ENCODE data around the gene CAPN8. TPM values are rescaled to one million over a fixed set of nuclear protein-coding genes. Genes with fewer than 3 reads are reported as not detected.

The CAPN8 gene
- total RNA-seq, 2 experiments from 2014 or later = not detected

GRCh38 chr1:223629126-223629457, 36.4 kb downstream of the CAPN8 start:
- no peak overlapping the region for H3K27ac Mint-ChIP-seq
- DNase-seq = no peak
- H3K4me3 Mint-ChIP-seq = no peak overlapping the region
- intact Hi-C loops (cut with DNase I, micrococcal nuclease) = no loop called here
- ATAC-seq = no peak
- peaks cover 3% of the 10 kb centered on the region for H3K36me3 Mint-ChIP-seq (ENCODE audit: low read depth)
- H3K9me3 Mint-ChIP-seq (ENCODE audit: low read depth) = no peaks in the 10 kb centered on the region
- no peaks in the 10 kb centered on the region for H3K4me1 Mint-ChIP-seq
- POLR2A ChIA-PET = no interaction called here
- CTCF ChIA-PET = interaction anchor here (0.5 to 2.4 kb wide), 15 partner anchors 9 to 1373 kb away, joined by 3 to 7 read pairs (median 4); no protein-coding TSS in a partner anchor
- H3K27me3 Mint-ChIP-seq = no peaks in the 10 kb centered on the region

GRCh38 chr1:223628233-223629125, 37.0 kb downstream of the CAPN8 start:
- H3K36me3 Mint-ChIP-seq (ENCODE audit: low read depth) = no peaks in the 10 kb centered on the region
- ChIA-PET POLR2A (interaction anchor here (0.6 kb wide), 1 partner anchor 74 kb away, joined by 3 read pairs; no protein-coding TSS in a partner anchor), CTCF (interaction anchor here (0.5 to 2.4 kb wide), 20 partner anchors 9 to 1373 kb away, joined by 3 to 7 read pairs (median 4); no protein-coding TSS in a partner anchor)
- DNase-seq (peak; percentile 75), ATAC-seq (peak; percentile 80)
- H3K4me1 Mint-ChIP-seq = no peaks in the 10 kb centered on the region
- no peaks in the 10 kb centered on the region for H3K27me3 Mint-ChIP-seq
- no peak overlapping the region for H3K4me3 Mint-ChIP-seq
- no peaks in the 10 kb centered on the region for H3K9me3 Mint-ChIP-seq (ENCODE audit: low read depth)
- intact Hi-C loops (cut with DNase I, micrococcal nuclease) = no loop called here
- H3K27ac Mint-ChIP-seq = no peak overlapping the region

DNA sequence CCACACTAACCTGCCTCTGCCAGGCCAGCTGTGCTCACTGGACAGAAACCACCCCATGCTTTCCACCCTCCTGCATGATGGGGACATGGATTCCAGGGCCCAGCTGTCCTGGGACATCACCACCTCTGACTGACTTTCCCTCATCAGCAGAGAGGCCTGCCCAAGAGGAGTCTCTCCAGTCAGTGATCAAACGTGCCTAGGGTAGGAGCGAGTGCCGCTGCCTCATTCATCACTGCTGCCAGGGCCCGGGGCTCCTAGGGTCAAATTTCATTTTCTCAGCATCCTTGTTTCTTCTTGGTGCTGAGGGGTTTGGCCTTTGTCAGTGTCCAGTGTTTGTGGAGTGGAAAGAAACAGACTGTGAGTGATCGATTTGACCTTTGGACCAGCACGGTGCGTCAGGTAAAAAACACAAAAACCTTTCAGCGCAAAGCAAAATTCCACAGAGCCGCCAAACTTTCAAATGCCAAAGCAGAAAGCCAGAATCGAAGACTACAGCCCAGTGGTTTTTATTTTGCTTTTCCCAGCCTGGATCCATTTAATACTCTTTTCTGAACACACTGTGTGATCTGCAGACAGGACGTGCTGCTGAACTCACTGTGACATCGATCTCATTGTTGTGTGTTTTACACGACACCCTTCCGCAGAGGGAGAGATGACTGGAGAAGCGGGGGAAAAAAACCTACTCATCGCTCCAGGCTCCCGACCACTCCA, 43.2 kb downstream of the CAPN8 start:
- ATAC-seq = no peak
- no peaks in the 10 kb centered on the region for H3K36me3 Mint-ChIP-seq (ENCODE audit: low read depth)
- POLR2A ChIA-PET = no interaction called here
- CTCF ChIA-PET = no interaction called here
- H3K4me1 Mint-ChIP-seq = no peaks in the 10 kb centered on the region
- no peak for DNase-seq
- no peak overlapping the region for H3K4me3 Mint-ChIP-seq
- no peaks in the 10 kb centered on the region for H3K9me3 Mint-ChIP-seq (ENCODE audit: low read depth)
- H3K27ac Mint-ChIP-seq = no peak overlapping the region
- H3K27me3 Mint-ChIP-seq = no peaks in the 10 kb centered on the region
- intact Hi-C loops (cut with DNase I, micrococcal nuclease) = no loop called here

GRCh38 chr1:223621312-223621734, 44.2 kb downstream of the CAPN8 start:
- Mint-ChIP-seq H3K4me1 (no peaks in the 10 kb centered on the region), H3K36me3 (ENCODE audit: low read depth) (no peaks in the 10 kb centered on the region), H3K27me3 (no peaks in the 10 kb centered on the region), H3K27ac (no peak overlapping the region), H3K4me3 (no peak overlapping the region), H3K9me3 (ENCODE audit: low read depth) (no peaks in the 10 kb centered on the region)
- DNase-seq (peak; percentile 23), ATAC-seq (peak; percentile 47)
- intact Hi-C loops (cut with DNase I, micrococcal nuclease) = no loop called here
- CTCF ChIA-PET = interaction anchor here (1.4 kb wide), 1 partner anchor 10 kb away, joined by 4 read pairs; no protein-coding TSS in a partner anchor
- POLR2A ChIA-PET = no interaction called here

- H3K27me3 Mint-ChIP-seq = no peaks in the 10 kb centered on the region
- ChIA-PET POLR2A (no interaction called here), CTCF (interaction anchor here (1.2 to 1.8 kb wide), 3 partner anchors 8 to 64 kb away, joined by 4 to 5 read pairs (median 4); no protein-coding TSS in a partner anchor)
- H3K36me3 Mint-ChIP-seq (ENCODE audit: low read depth) = no peaks in the 10 kb centered on the region
- H3K9me3 Mint-ChIP-seq (ENCODE audit: low read depth) = no peaks in the 10 kb centered on the region
- intact Hi-C loops (cut with DNase I, micrococcal nuclease) = no loop called here
- DNase-seq (no peak), ATAC-seq (no peak)
- no peak overlapping the region for H3K27ac Mint-ChIP-seq
- H3K4me3 Mint-ChIP-seq = no peak overlapping the region
- no peaks in the 10 kb centered on the region for H3K4me1 Mint-ChIP-seq
These were observed 45.1 kb downstream of the CAPN8 start for GRCh38 chr1:223620297-223620897.

DNA sequence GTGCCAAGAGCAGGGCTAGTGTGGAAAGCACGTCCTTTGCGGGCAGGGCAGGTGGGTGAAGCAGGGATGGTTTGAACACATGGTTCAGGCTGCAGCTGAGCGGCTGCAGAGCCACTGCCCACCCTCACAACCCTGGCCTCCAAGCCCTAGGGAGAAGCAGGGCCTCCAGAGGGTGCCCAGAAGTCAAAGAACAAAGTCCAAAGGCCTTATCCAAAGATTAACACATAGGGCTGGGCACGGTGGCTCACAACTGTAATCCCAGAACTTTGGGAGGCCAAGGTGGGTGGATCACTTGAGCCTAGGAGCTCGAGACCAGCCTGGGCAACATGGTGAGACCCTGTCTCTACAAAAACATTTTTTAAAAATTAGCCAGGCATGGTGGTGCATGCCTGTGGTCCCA, 46.8 kb downstream of the CAPN8 start:
- DNase-seq (no peak), ATAC-seq (no peak)
- Mint-ChIP-seq H3K27me3 (no peaks in the 10 kb centered on the region), H3K4me1 (no peaks in the 10 kb centered on the region), H3K36me3 (ENCODE audit: low read depth) (no peaks in the 10 kb centered on the region), H3K9me3 (ENCODE audit: low read depth) (no peaks in the 10 kb centered on the region), H3K4me3 (no peak overlapping the region), H3K27ac (no peak overlapping the region)
- ChIA-PET CTCF (interaction anchor here (0.6 to 1.1 kb wide), 2 partner anchors 9 to 69 kb away, joined by 3 to 5 read pairs; no protein-coding TSS in a partner anchor), POLR2A (no interaction called here)
- intact Hi-C loops (cut with DNase I, micrococcal nuclease) = no loop called here

DNA sequence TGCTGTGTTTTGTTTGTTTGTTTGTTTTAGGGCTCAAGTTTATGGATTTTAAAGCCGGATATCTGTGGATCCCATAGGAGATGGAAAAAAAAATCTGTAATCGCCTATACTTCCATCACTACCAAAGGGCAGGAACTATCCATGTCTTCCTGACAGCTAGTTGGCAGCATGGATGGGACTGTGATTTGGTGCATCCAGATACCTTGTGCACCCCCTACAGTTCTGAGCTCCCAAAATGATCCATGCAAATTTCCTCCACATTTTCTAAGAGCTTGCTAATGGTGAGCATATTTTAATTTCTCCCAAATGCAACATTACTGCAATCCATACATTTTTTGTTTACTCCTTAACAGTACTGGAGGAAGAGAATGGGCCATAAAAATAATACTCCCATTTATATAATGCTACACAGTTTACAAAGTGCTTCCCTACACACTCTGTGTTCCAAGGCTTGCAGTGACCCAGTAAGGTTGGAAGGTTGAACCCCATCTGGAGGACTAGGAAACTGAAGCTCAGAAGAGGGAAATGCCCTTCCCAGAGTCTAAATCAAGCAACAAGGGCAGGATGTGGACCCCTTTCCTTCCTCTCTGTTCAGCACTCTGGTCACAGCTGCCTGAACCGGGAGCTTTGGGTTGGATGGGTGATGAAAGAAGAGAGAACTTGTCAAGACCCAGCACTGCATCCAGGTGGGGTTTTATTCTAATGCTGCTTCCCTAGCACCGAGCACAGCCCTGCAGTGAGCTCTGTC, 48.0 kb downstream of the CAPN8 start:
- Mint-ChIP-seq H3K27ac (no peak overlapping the region), H3K9me3 (ENCODE audit: low read depth) (no peaks in the 10 kb centered on the region), H3K36me3 (ENCODE audit: low read depth) (no peaks in the 10 kb centered on the region), H3K4me1 (no peaks in the 10 kb centered on the region), H3K4me3 (no peak overlapping the region), H3K27me3 (no peaks in the 10 kb centered on the region)
- CTCF ChIA-PET = interaction anchor here (0.6 to 1.6 kb wide), 4 partner anchors 11 to 669 kb away, joined by 3 to 5 read pairs (median 4); no protein-coding TSS in a partner anchor
- POLR2A ChIA-PET = no interaction called here
- intact Hi-C loops (cut with DNase I, micrococcal nuclease) = no loop called here
- no peak for DNase-seq
- no peak for ATAC-seq

DNA sequence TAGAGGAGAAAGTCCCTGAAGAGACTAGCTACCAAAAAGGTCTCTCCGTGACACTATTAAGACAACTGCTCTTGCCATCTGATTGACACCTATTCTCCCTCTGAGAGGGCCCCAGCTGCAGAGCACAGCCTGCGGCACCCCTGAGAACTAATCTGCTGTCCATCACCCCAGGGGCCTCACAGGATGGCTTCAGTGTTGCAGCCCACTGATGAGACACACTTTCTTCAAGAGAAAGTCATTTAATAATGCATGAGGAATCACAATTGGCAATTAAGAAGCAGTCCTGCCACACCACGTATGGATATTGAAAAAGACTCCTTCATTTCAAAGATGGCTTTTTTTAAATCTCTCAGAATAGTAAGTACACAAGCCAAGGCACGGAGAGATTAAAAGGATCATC, 48.9 kb downstream of the CAPN8 start:
- intact Hi-C loops (cut with DNase I, micrococcal nuclease) = no loop called here
- Mint-ChIP-seq H3K4me1 (no peaks in the 10 kb centered on the region), H3K27ac (no peak overlapping the region), H3K9me3 (ENCODE audit: low read depth) (no peaks in the 10 kb centered on the region), H3K4me3 (no peak overlapping the region), H3K27me3 (no peaks in the 10 kb centered on the region), H3K36me3 (ENCODE audit: low read depth) (no peaks in the 10 kb centered on the region)
- ChIA-PET POLR2A (no interaction called here), CTCF (interaction anchor here (1.6 kb wide), 1 partner anchor 12 kb away, joined by 4 read pairs; no protein-coding TSS in a partner anchor)
- ATAC-seq (no peak), DNase-seq (no peak)

- CTCF ChIA-PET = interaction anchor here (0.8 to 4.9 kb wide), 7 partner anchors 15 to 80 kb away, joined by 3 to 39 read pairs (median 4); no protein-coding TSS in a partner anchor
- no peaks in the 10 kb centered on the region for H3K4me1 Mint-ChIP-seq
- no peak overlapping the region for H3K27ac Mint-ChIP-seq
- no peak for ATAC-seq
- no peaks in the 10 kb centered on the region for H3K36me3 Mint-ChIP-seq (ENCODE audit: low read depth)
- DNase-seq = no peak
- POLR2A ChIA-PET = no interaction called here
- H3K9me3 Mint-ChIP-seq (ENCODE audit: low read depth) = no peaks in the 10 kb centered on the region
- no peak overlapping the region for H3K4me3 Mint-ChIP-seq
- H3K27me3 Mint-ChIP-seq = no peaks in the 10 kb centered on the region
- intact Hi-C loops (cut with DNase I, micrococcal nuclease) = no loop called here
These were observed 53.6 kb downstream of the CAPN8 start for GRCh38 chr1:223611936-223612335.

DNA sequence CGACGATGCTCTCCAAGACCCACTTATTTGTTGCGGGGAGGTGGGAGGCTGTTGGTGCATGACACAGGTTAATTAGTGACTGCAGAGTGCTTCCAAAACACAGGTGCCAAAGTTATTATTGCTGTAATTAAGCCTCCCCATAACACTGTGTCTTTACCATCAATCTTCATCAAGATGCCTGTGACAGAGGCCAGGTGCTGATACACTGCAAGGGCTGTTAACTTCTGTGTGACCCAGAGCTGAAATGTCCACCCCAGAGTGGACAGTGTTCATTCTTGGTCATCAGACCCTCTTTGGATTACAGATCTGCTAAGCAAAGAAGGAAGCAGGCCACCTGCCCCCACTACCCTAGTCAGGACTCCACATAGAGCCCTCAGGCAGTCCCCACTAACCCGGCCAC, 55.5 kb downstream of the CAPN8 start:
- Mint-ChIP-seq H3K4me3 (no peak overlapping the region), H3K27me3 (no peaks in the 10 kb centered on the region), H3K27ac (no peak overlapping the region), H3K9me3 (ENCODE audit: low read depth) (no peaks in the 10 kb centered on the region), H3K36me3 (ENCODE audit: low read depth) (no peaks in the 10 kb centered on the region), H3K4me1 (no peaks in the 10 kb centered on the region)
- ATAC-seq = no peak
- ChIA-PET POLR2A (no interaction called here), CTCF (interaction anchor here (4.9 kb wide), 1 partner anchor 53 kb away, joined by 39 read pairs; no protein-coding TSS in a partner anchor)
- no peak for DNase-seq
- intact Hi-C loops (cut with DNase I, micrococcal nuclease) = no loop called here

GRCh38 chr1:223609066-223609465, 56.4 kb downstream of the CAPN8 start:
- H3K4me1 Mint-ChIP-seq = no peaks in the 10 kb centered on the region
- DNase-seq (no peak), ATAC-seq (no peak)
- H3K27me3 Mint-ChIP-seq = no peaks in the 10 kb centered on the region
- POLR2A ChIA-PET = no interaction called here
- CTCF ChIA-PET = interaction anchor here (0.9 to 4.9 kb wide), 2 partner anchors 52 to 57 kb away, joined by 3 to 39 read pairs; no protein-coding TSS in a partner anchor
- no peak overlapping the region for H3K27ac Mint-ChIP-seq
- no peaks in the 10 kb centered on the region for H3K9me3 Mint-ChIP-seq (ENCODE audit: low read depth)
- no peak overlapping the region for H3K4me3 Mint-ChIP-seq
- intact Hi-C loops (cut with DNase I, micrococcal nuclease) = no loop called here
- no peaks in the 10 kb centered on the region for H3K36me3 Mint-ChIP-seq (ENCODE audit: low read depth)

All from activated CD4-positive, alpha-beta T cell treated with anti-CD3 and anti-CD28 coated beads for 36 hours (primary cell).